ENCODE measurements around the gene TRPV4. TPM values are rescaled to one million over a fixed set of nuclear protein-coding genes. Genes with fewer than 3 reads are reported as not detected.

TRPV4 gene
- total and polyA plus RNA-seq, 4 donors, result 1.9 to 6.5 (median 2.2) TPM

- DNase-seq (no peak), ATAC-seq (ENCODE audit: insufficient read depth, low FRiP score) (no peak)
- whole genome bisulfite sequencing, 2 donors, result 83 to 91% methylated on average over 28 of the region's 28 CpGs
Observed at GRCh38 chr12:109783135-109783964, 49.8 kb downstream of the TRPV4 start.

DNA sequence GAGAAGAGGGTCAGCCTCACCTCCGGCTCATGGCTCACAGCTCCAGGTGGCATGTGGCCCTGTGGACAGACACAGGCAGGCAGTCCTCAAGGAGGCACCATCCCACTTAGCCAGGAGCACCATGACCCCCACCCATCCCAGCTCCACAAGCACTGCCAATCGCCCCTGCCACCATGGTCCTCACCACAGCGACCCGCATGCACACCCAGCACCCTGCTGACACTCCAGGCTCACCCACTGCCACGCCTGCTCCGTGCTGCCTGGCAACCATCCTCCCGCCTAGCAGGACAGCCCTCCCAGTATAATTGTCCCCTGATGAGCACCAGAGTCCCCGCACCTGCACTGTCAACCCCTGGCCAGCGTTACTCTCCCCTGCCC is 50.9 kb downstream of the TRPV4 start:
- WGBS, 2 donors, result 89 to 90% methylated on average over 9 of the region's 9 CpGs
- DNase-seq (no peak), ATAC-seq (ENCODE audit: insufficient read depth, low FRiP score) (no peak)
- Histone ChIP-seq H3K36me3 (ENCODE audit: control insufficient read depth in 4 of 4, insufficient read depth in 4 of 4, low read length in 4 of 4) (no peaks in the 10 kb centered on the region), H3K27ac (ENCODE audit: low read depth in 1 of 2, low read length in 1 of 2) (no peak overlapping the region), H3K9me3 (ENCODE audit: control insufficient read depth in 4 of 4, insufficient read depth in 3 of 4, low read length in 3 of 4) (peaks cover 0 to 6% (median 2%) of the 10 kb centered on the region in 4 donors), H3K4me3 (no peak overlapping the region), H3K4me1 (ENCODE audit: control insufficient read depth in 5 of 5, insufficient read depth in 5 of 5, low read length in 5 of 5) (peaks cover 0 to 3% (median 0%) of the 10 kb centered on the region in 5 donors), H3K9ac (ENCODE audit: insufficient read depth in 1 of 2, low read length in 2 of 2) (no peak overlapping the region), H3K27me3 (ENCODE audit: control insufficient read depth in 3 of 3, insufficient read depth in 3 of 3, low read length in 2 of 3) (no peaks in the 10 kb centered on the region)
- TF ChIP-seq CTCF (IDR thresholded peaks at IDR 0.05; ENCODE audit: control extremely low read depth, extremely low read depth), result no peak

More at GRCh38 chr12:109783135-109783964, 49.8 kb downstream of the TRPV4 start:
- H3K9ac ChIP-seq (ENCODE audit: insufficient read depth in 1 of 2, low read length in 2 of 2), result no peak overlapping the region
- H3K36me3 ChIP-seq (ENCODE audit: control insufficient read depth in 4 of 4, insufficient read depth in 4 of 4, low read length in 4 of 4), result no peaks in the 10 kb centered on the region
- no peak for TF ChIP-seq CTCF (IDR thresholded peaks at IDR 0.05; ENCODE audit: control extremely low read depth, extremely low read depth)
- peaks cover 0 to 3% (median 0%) of the 10 kb centered on the region in 5 donors for H3K4me1 ChIP-seq (ENCODE audit: control insufficient read depth in 5 of 5, insufficient read depth in 5 of 5, low read length in 5 of 5)
- H3K4me3 ChIP-seq, result no peak overlapping the region
- H3K27me3 ChIP-seq (ENCODE audit: control insufficient read depth in 3 of 3, insufficient read depth in 3 of 3, low read length in 2 of 3), result no peaks in the 10 kb centered on the region
- H3K9me3 ChIP-seq (ENCODE audit: control insufficient read depth in 4 of 4, insufficient read depth in 3 of 4, low read length in 3 of 4), result peaks cover 0 to 6% (median 2%) of the 10 kb centered on the region in 4 donors
- no peak overlapping the region for H3K27ac ChIP-seq (ENCODE audit: low read depth in 1 of 2, low read length in 1 of 2)

- 78 to 81% methylated on average over 10 of the region's 10 CpGs for WGBS, 2 donors
- H3K27ac ChIP-seq (ENCODE audit: low read depth in 1 of 2, low read length in 1 of 2), result no peak overlapping the region
- no peak overlapping the region for H3K9ac ChIP-seq (ENCODE audit: insufficient read depth in 1 of 2, low read length in 2 of 2)
- H3K4me3 ChIP-seq, result no peak overlapping the region
- DNase-seq (no peak), ATAC-seq (ENCODE audit: insufficient read depth, low FRiP score) (no peak)
- no peak for TF ChIP-seq CTCF (IDR thresholded peaks at IDR 0.05; ENCODE audit: control extremely low read depth, extremely low read depth)
- H3K9me3 ChIP-seq (ENCODE audit: control insufficient read depth in 4 of 4, insufficient read depth in 3 of 4, low read length in 3 of 4), result peaks cover 0 to 6% (median 2%) of the 10 kb centered on the region in 4 donors
- H3K36me3 ChIP-seq (ENCODE audit: control insufficient read depth in 4 of 4, insufficient read depth in 4 of 4, low read length in 4 of 4), result no peaks in the 10 kb centered on the region
- H3K27me3 ChIP-seq (ENCODE audit: control insufficient read depth in 3 of 3, insufficient read depth in 3 of 3, low read length in 2 of 3), result no peaks in the 10 kb centered on the region
- peaks cover 0 to 3% (median 0%) of the 10 kb centered on the region in 5 donors for H3K4me1 ChIP-seq (ENCODE audit: control insufficient read depth in 5 of 5, insufficient read depth in 5 of 5, low read length in 5 of 5)
Observed at GRCh38 chr12:109781668-109782325, 51.4 kb downstream of the TRPV4 start.

Measured in lung (tissue), 12 donors.